OCI-LY7 (cell line): Measurements from ENCODE around the gene MOGAT1. TPM values are rescaled to one million over a fixed set of nuclear protein-coding genes. Genes with fewer than 3 reads are reported as not detected.
"Not testable (repeated sequence)": the region's sequence is repeated elsewhere in the genome, so short reads cannot be mapped to it uniquely, and the experiment has no call there.

Source experiments
- BruUV-seq: library from RNA; stranded (reverse); fragments of 400-500 nt; replicated peaks from 2 replicates; lab custom pipeline; 2021; lab: Mats Ljungman, UMichigan
- CTCF ChIA-PET: fragments of 300-600 bp; sonication (Branson Sonifier 250); formaldehyde crosslinking; loops from one replicate; lab custom pipeline; 2022; ENCODE audit warnings: antibody characterized with exemption; ENCODE audit not compliant: unreplicated experiment; lab: Charles Lee
- POLR2A ChIA-PET: fragments of 300-600 bp; sonication (Branson Sonifier 250); formaldehyde crosslinking; loops from one replicate; lab custom pipeline; 2022; ENCODE audit warnings: antibody characterized with exemption; lab: Charles Lee
- DNase-seq: peaks from one replicate; pipeline ENCODE4 v3.0.0-alpha.2; 2015; ENCODE audit warnings: low spot score
- H2AFZ ChIP-seq: fragments of 200-600 bp; sonication (generic), shearing (Covaris generic); 2 replicates; pipeline ENCODE4 v1.6.1; 2014; ENCODE audit warnings: mild to moderate bottlenecking, antibody characterized with exemption, low read length, moderate library complexity
- H3K27ac ChIP-seq: fragments of 200-600 bp; sonication (generic); 2 replicates; pipeline ENCODE4 v1.5.1; 2014; ENCODE audit warnings: mixed run types, low read depth, mild to moderate bottlenecking, moderate library complexity, low read length, inconsistent platforms; ENCODE audit not compliant: poor library complexity, severe bottlenecking
- H3K36me3 ChIP-seq: fragments of 200-600 bp; sonication (generic); 2 replicates; pipeline ENCODE4 v1.6.1; 2014; ENCODE audit warnings: mild to moderate bottlenecking, antibody characterized with exemption, low read length, moderate library complexity, mixed read lengths; ENCODE audit not compliant: insufficient read depth
- H3K4me1 ChIP-seq: fragments of 200-600 bp; sonication (generic); 2 replicates; pipeline ENCODE4 v1.5.1; 2014; ENCODE audit warnings: mild to moderate bottlenecking, low read length; ENCODE audit not compliant: insufficient read depth, poor library complexity, severe bottlenecking
- H3K4me2 ChIP-seq: fragments of 200-600 bp; sonication (generic); 2 replicates; pipeline ENCODE4 v1.6.1; 2014; ENCODE audit warnings: mild to moderate bottlenecking, low read length
- H3K4me3 ChIP-seq: fragments of 200-600 bp; sonication (generic); 2 replicates; pipeline ENCODE4 v1.5.1; 2014; ENCODE audit warnings: mild to moderate bottlenecking, low read depth, low read length; ENCODE audit not compliant: poor library complexity, severe bottlenecking
- H3K79me2 ChIP-seq: fragments of 200-600 bp; sonication (generic); 2 replicates; pipeline ENCODE4 v1.6.1; 2016; ENCODE audit warnings: low read depth, mild to moderate bottlenecking, low read length, moderate library complexity, mixed read lengths; ENCODE audit not compliant: insufficient read depth
- H3K9me2 ChIP-seq: fragments of 200-600 bp; sonication (generic); 2 replicates; pipeline ENCODE4 v1.6.1; 2016; ENCODE audit warnings: mild to moderate bottlenecking, low read length, mixed read lengths; ENCODE audit not compliant: insufficient read depth
- H3K9me3 ChIP-seq: fragments of 200-600 bp; sonication (generic); 2 replicates; pipeline ENCODE4 v1.6.1; 2014; ENCODE audit warnings: mild to moderate bottlenecking, mixed run types, low read length, mixed read lengths
- H4K20me1 ChIP-seq: fragments of 200-600 bp; sonication (generic); 2 replicates; pipeline ENCODE4 v1.6.1; 2014; ENCODE audit warnings: mild to moderate bottlenecking, antibody characterized with exemption, low read length, moderate library complexity, mixed read lengths; ENCODE audit not compliant: insufficient read depth
- EZH2phosphoT487 ChIP-seq: fragments of 200-600 bp; sonication (generic); IDR thresholded peaks from 2 replicates; pipeline ENCODE4 v1.6.1; 2018; ENCODE audit warnings: low read depth, borderline replicate concordance, mild to moderate bottlenecking, mixed run types, antibody characterized with exemption, low read length, moderate library complexity, mixed read lengths
- intact Hi-C: fragments of 100-400 bp; cut with micrococcal nuclease; formaldehyde crosslinking; loops from one replicate; pipeline ENCODE4 v1.10.0; 2022; ENCODE audit not compliant: unreplicated experiment
- total RNA-seq, 2 experiments: library from RNA; depleted of rRNA in 1 of 2; stranded (reverse); fragments of >200 nt in 1 of 2; shearing (Covaris generic) in 1 of 2; gene quantifications; 2 replicates each; pipeline ENCODE4 v1.2.3, GENCODE V29; 2014 to 2022
- TF ChIP-seq, protein P1 (sequence below): fragments of 200-600 bp; sonication (generic); conservative IDR thresholded peaks from 2 replicates; pipeline ENCODE4 v1.5.1; 2014; ENCODE audit warnings: mild to moderate bottlenecking, antibody characterized with exemption, low read length, moderate library complexity, mixed read lengths

Gene MOGAT1
- total RNA-seq, 2 experiments from 2014 or later, result not detected

DNA sequence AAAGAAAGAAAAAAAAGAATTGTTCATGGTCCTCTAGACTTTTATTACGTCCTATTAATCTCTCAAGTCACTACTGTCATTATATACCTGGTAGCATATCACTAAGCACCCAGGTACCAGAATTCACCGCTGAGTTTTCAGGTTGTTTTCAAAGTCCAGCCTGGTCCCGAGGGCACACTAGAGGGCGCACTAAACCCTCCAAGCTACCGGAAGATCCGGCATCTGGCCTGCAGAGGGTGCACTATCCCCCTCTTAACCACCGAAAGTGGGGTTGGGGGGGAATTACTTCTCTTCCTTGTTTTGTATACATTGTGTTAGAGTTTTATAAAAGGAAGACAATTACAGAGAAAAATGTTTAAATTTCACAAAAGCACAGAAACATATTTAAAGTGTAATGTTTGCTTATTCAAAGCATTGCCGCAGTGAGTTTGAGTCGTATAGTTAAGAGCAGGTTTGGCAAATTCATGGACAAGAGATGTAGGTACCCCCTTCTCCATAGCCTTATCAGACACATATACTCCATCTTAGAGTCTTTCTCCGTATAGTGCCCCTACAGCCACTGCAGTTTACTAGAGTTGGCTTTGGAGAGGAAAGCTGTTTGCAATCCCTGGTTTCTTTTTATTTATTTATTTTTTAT, 19.2 kb downstream of the MOGAT1 start:
- H3K9me2 ChIP-seq, result no peaks in the 10 kb centered on the region
- H3K36me3 ChIP-seq, result no peaks in the 10 kb centered on the region
- ChIA-PET CTCF (no interaction called here), POLR2A (interaction anchor here (0.5 to 2.0 kb wide), 3 partner anchors 17 to 241 kb away, joined by 3 to 5 read pairs (median 4); no protein-coding TSS in a partner anchor)
- no peak overlapping the region for H3K4me3 ChIP-seq
- H3K4me1 ChIP-seq, result no peaks in the 10 kb centered on the region
- no peak overlapping the region for H3K27ac ChIP-seq
- DNase-seq, result peak; percentile 89
- BruUV-seq, result no TSS peak
- peak overlapping the region; percentile 82; the same call in 1 of the 2 replicates for H2AFZ ChIP-seq
- H3K4me2 ChIP-seq, result peak overlapping the region; percentile 7; the same call in 1 of the 2 replicates
- H3K79me2 ChIP-seq, result no peaks in the 10 kb centered on the region
- no peaks in the 10 kb centered on the region for H4K20me1 ChIP-seq
- H3K9me3 ChIP-seq, result no peaks in the 10 kb centered on the region
- TF ChIP-seq EZH2phosphoT487, result no peak
- TF ChIP-seq, protein P1, sequence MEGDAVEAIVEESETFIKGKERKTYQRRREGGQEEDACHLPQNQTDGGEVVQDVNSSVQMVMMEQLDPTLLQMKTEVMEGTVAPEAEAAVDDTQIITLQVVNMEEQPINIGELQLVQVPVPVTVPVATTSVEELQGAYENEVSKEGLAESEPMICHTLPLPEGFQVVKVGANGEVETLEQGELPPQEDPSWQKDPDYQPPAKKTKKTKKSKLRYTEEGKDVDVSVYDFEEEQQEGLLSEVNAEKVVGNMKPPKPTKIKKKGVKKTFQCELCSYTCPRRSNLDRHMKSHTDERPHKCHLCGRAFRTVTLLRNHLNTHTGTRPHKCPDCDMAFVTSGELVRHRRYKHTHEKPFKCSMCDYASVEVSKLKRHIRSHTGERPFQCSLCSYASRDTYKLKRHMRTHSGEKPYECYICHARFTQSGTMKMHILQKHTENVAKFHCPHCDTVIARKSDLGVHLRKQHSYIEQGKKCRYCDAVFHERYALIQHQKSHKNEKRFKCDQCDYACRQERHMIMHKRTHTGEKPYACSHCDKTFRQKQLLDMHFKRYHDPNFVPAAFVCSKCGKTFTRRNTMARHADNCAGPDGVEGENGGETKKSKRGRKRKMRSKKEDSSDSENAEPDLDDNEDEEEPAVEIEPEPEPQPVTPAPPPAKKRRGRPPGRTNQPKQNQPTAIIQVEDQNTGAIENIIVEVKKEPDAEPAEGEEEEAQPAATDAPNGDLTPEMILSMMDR, result peak; percentile 100
- intact Hi-C loops, result loop anchor here (1.0 kb wide), 2 partner anchors 213 to 249 kb away; no protein-coding TSS in a partner anchor

DNA sequence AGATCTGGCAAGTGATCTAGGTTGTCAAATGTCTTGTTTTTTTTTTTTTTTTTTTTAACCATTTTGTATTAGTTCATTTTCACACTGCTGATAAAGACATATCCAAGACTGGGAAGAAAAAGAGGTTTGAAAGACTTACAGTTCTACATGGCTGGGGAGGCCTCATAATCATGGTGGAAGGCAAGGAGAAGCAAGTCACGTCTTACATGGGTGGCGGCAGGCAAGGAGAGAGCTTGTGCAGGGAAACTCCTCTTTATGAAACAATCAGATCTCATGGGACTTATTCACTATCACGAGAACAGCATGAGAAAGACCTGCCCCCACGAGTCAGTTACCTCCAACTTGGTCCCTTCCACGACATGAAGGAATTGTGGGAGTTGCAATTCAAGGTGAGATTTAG, 22.0 kb downstream of the MOGAT1 start:
- H3K4me3 ChIP-seq, H2AFZ ChIP-seq, H3K9me2 ChIP-seq, H4K20me1 ChIP-seq, H3K36me3 ChIP-seq, H3K9me3 ChIP-seq, H3K79me2 ChIP-seq, H3K4me1 ChIP-seq, POLR2A ChIA-PET, intact Hi-C loops, H3K4me2 ChIP-seq, H3K27ac ChIP-seq, DNase-seq, BruUV-seq, CTCF ChIA-PET: not testable (repeated sequence)

DNA sequence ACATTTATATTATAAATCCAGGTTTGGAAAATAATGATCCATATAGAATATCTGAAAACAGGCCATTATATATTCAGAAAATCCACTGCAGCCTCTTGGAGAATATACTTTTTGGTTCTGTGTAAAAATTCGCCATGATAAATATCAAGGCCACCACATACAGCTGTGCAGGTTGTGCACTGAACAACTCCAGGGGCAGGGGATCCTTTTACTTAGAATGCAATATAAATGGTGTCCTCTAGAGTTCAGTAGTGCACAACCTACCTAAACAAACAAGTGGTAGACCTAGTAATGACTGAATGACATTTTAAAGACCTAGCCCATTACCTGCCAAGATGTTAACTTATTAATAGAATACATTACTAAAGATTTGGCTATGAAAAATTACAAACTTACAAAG, 22.4 kb downstream of the MOGAT1 start:
- no peak overlapping the region for H3K27ac ChIP-seq
- no peaks in the 10 kb centered on the region for H3K36me3 ChIP-seq
- no peaks in the 10 kb centered on the region for H3K9me2 ChIP-seq
- POLR2A ChIA-PET, result interaction anchor here (0.7 kb wide), 1 partner anchor 218 kb away, joined by 3 read pairs; no protein-coding TSS in a partner anchor
- no peaks in the 10 kb centered on the region for H3K79me2 ChIP-seq
- TF ChIP-seq, protein P1, result peak; percentile 69
- TF ChIP-seq EZH2phosphoT487, result no peak
- intact Hi-C loops, result no loop called here
- no peak overlapping the region for H3K4me3 ChIP-seq
- no peak overlapping the region for H3K4me2 ChIP-seq
- DNase-seq, result peak; percentile 33
- no TSS peak for BruUV-seq
- H2AFZ ChIP-seq, result no peak overlapping the region
- no peaks in the 10 kb centered on the region for H3K4me1 ChIP-seq
- CTCF ChIA-PET, result interaction anchor here (0.6 kb wide), 1 partner anchor 245 kb away, joined by 3 read pairs; no protein-coding TSS in a partner anchor
- H3K9me3 ChIP-seq, result no peaks in the 10 kb centered on the region
- no peaks in the 10 kb centered on the region for H4K20me1 ChIP-seq
